ENCODE measurements around the gene OXT.

OXT gene

DNA sequence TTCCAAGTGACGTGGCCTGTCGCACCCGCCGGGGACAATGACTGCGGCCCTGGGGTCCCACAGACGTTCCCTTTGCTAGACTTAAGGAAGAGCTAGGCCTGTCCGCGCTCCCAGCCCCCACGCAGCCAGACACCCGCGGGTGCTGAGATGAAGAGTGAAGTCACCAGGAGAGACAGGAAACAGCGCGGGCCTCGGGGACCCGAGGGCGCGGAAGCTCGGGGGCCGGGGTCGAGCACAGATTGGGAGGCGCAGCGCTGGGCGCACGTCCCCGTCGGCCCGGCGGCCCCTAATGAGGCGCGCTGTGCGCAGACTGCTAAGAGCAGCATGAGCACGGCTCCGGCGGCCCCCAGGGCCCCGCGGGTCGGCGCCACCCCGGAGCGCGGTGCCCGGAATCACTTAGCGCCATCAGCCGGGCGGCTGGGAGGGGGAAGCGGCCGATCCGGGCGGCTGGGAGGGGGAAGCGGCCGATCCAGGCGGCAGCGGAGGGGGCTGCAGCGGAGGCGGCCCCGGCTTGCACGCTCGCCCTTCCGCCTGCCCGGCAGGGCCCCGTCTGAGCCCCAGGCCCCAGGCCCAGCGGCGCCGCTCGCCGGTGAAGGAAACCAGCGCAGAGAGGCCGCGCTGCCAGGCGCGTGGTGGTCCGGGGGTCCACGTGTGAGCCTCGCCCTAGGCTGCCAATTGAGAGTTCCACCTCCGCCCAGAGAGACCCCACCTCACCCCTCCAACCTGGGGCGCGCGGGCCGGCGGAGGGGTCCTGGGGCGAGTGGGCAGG is 21.4 kb downstream of the OXT start:
- H3K27me3 ChIP-seq (ENCODE audit: insufficient read depth, poor library complexity, severe bottlenecking): no peaks in the 10 kb centered on the region
- no peak for DNase-seq (ENCODE audit: low read depth in 1 of 2, low spot score in 1 of 2)
- peak overlapping the region; percentile 65 for H3K27ac ChIP-seq (replicated peaks)
- H3K4me3 ChIP-seq (replicated peaks; ENCODE audit: insufficient read depth, low read length): peak overlapping the region; percentile 24
- TF ChIP-seq, protein P1, sequence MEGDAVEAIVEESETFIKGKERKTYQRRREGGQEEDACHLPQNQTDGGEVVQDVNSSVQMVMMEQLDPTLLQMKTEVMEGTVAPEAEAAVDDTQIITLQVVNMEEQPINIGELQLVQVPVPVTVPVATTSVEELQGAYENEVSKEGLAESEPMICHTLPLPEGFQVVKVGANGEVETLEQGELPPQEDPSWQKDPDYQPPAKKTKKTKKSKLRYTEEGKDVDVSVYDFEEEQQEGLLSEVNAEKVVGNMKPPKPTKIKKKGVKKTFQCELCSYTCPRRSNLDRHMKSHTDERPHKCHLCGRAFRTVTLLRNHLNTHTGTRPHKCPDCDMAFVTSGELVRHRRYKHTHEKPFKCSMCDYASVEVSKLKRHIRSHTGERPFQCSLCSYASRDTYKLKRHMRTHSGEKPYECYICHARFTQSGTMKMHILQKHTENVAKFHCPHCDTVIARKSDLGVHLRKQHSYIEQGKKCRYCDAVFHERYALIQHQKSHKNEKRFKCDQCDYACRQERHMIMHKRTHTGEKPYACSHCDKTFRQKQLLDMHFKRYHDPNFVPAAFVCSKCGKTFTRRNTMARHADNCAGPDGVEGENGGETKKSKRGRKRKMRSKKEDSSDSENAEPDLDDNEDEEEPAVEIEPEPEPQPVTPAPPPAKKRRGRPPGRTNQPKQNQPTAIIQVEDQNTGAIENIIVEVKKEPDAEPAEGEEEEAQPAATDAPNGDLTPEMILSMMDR (IDR thresholded peaks at IDR 0.05; ENCODE audit: insufficient read depth, low read length): no peak
- TF ChIP-seq GABPA (IDR thresholded peaks at IDR 0.05; ENCODE audit: low read depth): no peak
- no peak for TF ChIP-seq REST (IDR thresholded peaks at IDR 0.05; ENCODE audit: insufficient replicate concordance, low read depth)
- TF ChIP-seq POLR2AphosphoS5 (IDR thresholded peaks at IDR 0.05; ENCODE audit: low read depth): no peak

GRCh38 chr20:3093861-3094361 is 22.5 kb downstream of the OXT start:
- Histone ChIP-seq H3K27ac (replicated peaks) (peak overlapping the region; percentile 28), H3K4me3 (replicated peaks; ENCODE audit: insufficient read depth, low read length) (no peak overlapping the region), H3K27me3 (ENCODE audit: insufficient read depth, poor library complexity, severe bottlenecking) (no peaks in the 10 kb centered on the region)
- TF ChIP-seq GABPA (IDR thresholded peaks at IDR 0.05; ENCODE audit: low read depth): no peak
- TF ChIP-seq, protein P1 (IDR thresholded peaks at IDR 0.05; ENCODE audit: insufficient read depth, low read length): no peak
- peak; percentile 41 for TF ChIP-seq POLR2AphosphoS5 (IDR thresholded peaks at IDR 0.05; ENCODE audit: low read depth)
- peak; percentile 47 to 84 for DNase-seq (ENCODE audit: low read depth in 1 of 2, low spot score in 1 of 2)

DNA sequence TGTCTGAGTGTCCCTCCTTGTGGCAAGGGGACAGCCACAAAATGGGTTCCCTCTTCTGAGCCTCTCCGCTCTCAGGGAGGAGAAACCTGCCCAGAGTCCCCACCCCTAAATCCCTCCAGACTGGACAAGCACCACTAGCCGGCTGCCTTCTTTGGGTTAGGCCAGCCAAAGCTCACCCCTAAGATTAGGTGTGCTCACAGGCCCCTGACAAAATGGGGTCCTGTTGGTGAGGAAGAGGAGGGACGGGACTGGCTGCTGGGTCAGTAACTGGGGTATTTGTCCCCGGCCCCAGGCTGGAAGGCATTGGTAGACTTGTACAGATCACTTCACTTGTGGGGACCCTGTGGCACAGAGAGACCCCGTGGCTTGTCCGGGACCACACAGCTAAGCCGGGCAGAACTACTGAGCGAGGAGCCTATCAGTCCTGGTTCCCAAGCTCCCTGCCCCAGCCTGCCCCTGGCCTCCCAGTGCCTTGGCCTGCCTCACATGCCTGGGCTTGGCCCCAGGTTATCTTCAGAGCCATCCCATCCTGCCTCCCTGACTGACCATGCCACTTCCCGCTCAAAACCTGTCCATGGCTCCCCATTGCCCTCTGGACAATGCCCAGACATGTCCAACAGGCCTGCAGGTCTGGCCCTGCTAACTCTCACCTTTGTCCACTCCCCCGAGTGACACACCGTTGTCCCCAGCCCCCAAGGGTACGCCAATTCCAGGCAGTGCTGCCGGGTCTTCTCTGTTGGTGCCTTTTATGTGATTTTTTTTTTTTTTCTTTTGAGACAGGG is 23.6 kb downstream of the OXT start:
- H3K27ac ChIP-seq (replicated peaks): no peak overlapping the region
- H3K4me3 ChIP-seq (replicated peaks; ENCODE audit: insufficient read depth, low read length): no peak overlapping the region
- no peaks in the 10 kb centered on the region for H3K27me3 ChIP-seq (ENCODE audit: insufficient read depth, poor library complexity, severe bottlenecking)
- TF ChIP-seq POLR2AphosphoS5 (IDR thresholded peaks at IDR 0.05; ENCODE audit: low read depth) (no peak), REST (IDR thresholded peaks at IDR 0.05; ENCODE audit: insufficient replicate concordance, low read depth) (no peak), SPI1 (IDR thresholded peaks at IDR 0.05; ENCODE audit: borderline replicate concordance, low read depth) (no peak), GABPA (IDR thresholded peaks at IDR 0.05; ENCODE audit: low read depth) (no peak)
- TF ChIP-seq, protein P1 (IDR thresholded peaks at IDR 0.05; ENCODE audit: insufficient read depth, low read length): no peak
- no peak for DNase-seq (ENCODE audit: low read depth in 1 of 2, low spot score in 1 of 2)
